Liver (tissue), 3 donors: Measurements from ENCODE around the gene NEURL1.

Source experiments
- ATF3 ChIP-seq: IDR thresholded peaks from 2 replicates; pipeline ENCODE4 v1.6.1; 2016; ENCODE audit warnings: antibody characterized with exemption
- CTCF ChIP-seq: fragments of 150-350 bp; IDR thresholded peaks from 2 replicates; pipeline ENCODE4 v1.5.1; 2017; ENCODE audit warnings: improper control_type of control experiment, low read depth, low read length; ENCODE audit not compliant: missing input control
- FOXA1 ChIP-seq: IDR thresholded peaks from 2 replicates; pipeline ENCODE4 v1.6.1; 2016; ENCODE audit warnings: antibody characterized with exemption
- GABPA ChIP-seq, 2 donors: IDR thresholded peaks in 1 of 2; conservative IDR thresholded peaks in 1 of 2; 2 replicates each; pipeline ENCODE4 v1.6.1; 2016; ENCODE audit warnings: antibody characterized with exemption in 2 of 2, mild to moderate bottlenecking in 1 of 2, moderate library complexity in 1 of 2
- HNF4A ChIP-seq, 2 donors: conservative IDR thresholded peaks; 2 replicates each; pipeline ENCODE4 v1.6.1; 2016; ENCODE audit warnings: antibody characterized with exemption in 2 of 2, mild to moderate bottlenecking in 2 of 2
- JUND ChIP-seq, 2 donors: IDR thresholded peaks; 2 replicates each; pipeline ENCODE4 v1.6.1; 2016; ENCODE audit warnings: antibody characterized with exemption in 2 of 2
- MAX ChIP-seq: IDR thresholded peaks from 2 replicates; pipeline ENCODE4 v1.6.1; 2016; ENCODE audit warnings: antibody characterized with exemption
- NR2F2 ChIP-seq: IDR thresholded peaks from 2 replicates; pipeline ENCODE4 v1.6.1; 2016; ENCODE audit warnings: antibody characterized with exemption
- RAD21 ChIP-seq, 2 donors: IDR thresholded peaks; 2 replicates each; pipeline ENCODE4 v1.6.1; 2016; ENCODE audit warnings: antibody characterized with exemption in 2 of 2, mild to moderate bottlenecking in 2 of 2
- REST ChIP-seq: IDR thresholded peaks from 2 replicates; pipeline ENCODE4 v1.6.1; 2016; ENCODE audit warnings: antibody characterized with exemption, mild to moderate bottlenecking
- SP1 ChIP-seq: IDR thresholded peaks from 2 replicates; pipeline ENCODE4 v1.6.1; 2018; ENCODE audit warnings: antibody characterized with exemption, mild to moderate bottlenecking
- TAF1 ChIP-seq: conservative IDR thresholded peaks from 2 replicates; pipeline ENCODE4 v1.6.1; 2016; ENCODE audit warnings: antibody characterized with exemption, mild to moderate bottlenecking
- YY1 ChIP-seq: IDR thresholded peaks from 2 replicates; pipeline ENCODE4 v1.6.1; 2016; ENCODE audit warnings: antibody characterized with exemption, mild to moderate bottlenecking
- ZBTB33 ChIP-seq: IDR thresholded peaks from 2 replicates; pipeline ENCODE4 v1.6.1; 2016; ENCODE audit warnings: antibody characterized with exemption
- donor health status: healthy.
- donor health status: healthy.

GRCh38 chr10:103575416-103576075 is 82.0 kb downstream of the NEURL1 start:
- TF ChIP-seq CTCF = no peak
- TF ChIP-seq ZBTB33 = no peak
- TF ChIP-seq HNF4A (conservative IDR thresholded peaks at IDR 0.05) = no peak
- TF ChIP-seq JUND (IDR thresholded peaks at IDR 0.05) = no peak
- TF ChIP-seq MAX = no peak
- TF ChIP-seq SP1 = no peak
- TF ChIP-seq TAF1 = no peak
- TF ChIP-seq FOXA1 = no peak
- TF ChIP-seq GABPA (IDR thresholded peaks at IDR 0.05 in 1 of 2, conservative IDR thresholded peaks at IDR 0.05 in 1 of 2) = no peak
- TF ChIP-seq REST = no peak
- TF ChIP-seq ATF3 = no peak
- TF ChIP-seq NR2F2 = no peak
- no peak for TF ChIP-seq RAD21 (IDR thresholded peaks at IDR 0.05)
- TF ChIP-seq YY1 = no peak
